HG02588 (cell line): ENCODE measurements around the gene PAQR4.

Experiments
- ATAC-seq: cut with Tn5 transposase; IDR thresholded peaks from one replicate; pipeline ENCODE4 v1.9.1; 2021; ENCODE audit warnings: mild to moderate bottlenecking, moderate library complexity; ENCODE audit not compliant: unreplicated experiment

The PAQR4 gene

GRCh38 chr16:3020604-3021448, 51.7 kb downstream of the PAQR4 start:
- ATAC-seq = no peak

- ATAC-seq = no peak
Observed at GRCh38 chr16:3021449-3022207, 52.5 kb downstream of the PAQR4 start.

- no peak for ATAC-seq
Observed at GRCh38 chr16:3022208-3022683, 53.1 kb downstream of the PAQR4 start.

GRCh38 chr16:3022684-3023414, 53.7 kb downstream of the PAQR4 start:
- no peak for ATAC-seq
